ENCODE data around the gene LPP. TPM values are rescaled to one million over a fixed set of nuclear protein-coding genes. Genes with fewer than 3 reads are reported as not detected.

Gene LPP
- total and polyA plus RNA-seq, 2 of the 13 experiments (the other 11 are each of a cell fraction or from before 2014, with no cell fraction given) = 19.2 to 29.9 TPM

- TF ChIP-seq, protein P1, sequence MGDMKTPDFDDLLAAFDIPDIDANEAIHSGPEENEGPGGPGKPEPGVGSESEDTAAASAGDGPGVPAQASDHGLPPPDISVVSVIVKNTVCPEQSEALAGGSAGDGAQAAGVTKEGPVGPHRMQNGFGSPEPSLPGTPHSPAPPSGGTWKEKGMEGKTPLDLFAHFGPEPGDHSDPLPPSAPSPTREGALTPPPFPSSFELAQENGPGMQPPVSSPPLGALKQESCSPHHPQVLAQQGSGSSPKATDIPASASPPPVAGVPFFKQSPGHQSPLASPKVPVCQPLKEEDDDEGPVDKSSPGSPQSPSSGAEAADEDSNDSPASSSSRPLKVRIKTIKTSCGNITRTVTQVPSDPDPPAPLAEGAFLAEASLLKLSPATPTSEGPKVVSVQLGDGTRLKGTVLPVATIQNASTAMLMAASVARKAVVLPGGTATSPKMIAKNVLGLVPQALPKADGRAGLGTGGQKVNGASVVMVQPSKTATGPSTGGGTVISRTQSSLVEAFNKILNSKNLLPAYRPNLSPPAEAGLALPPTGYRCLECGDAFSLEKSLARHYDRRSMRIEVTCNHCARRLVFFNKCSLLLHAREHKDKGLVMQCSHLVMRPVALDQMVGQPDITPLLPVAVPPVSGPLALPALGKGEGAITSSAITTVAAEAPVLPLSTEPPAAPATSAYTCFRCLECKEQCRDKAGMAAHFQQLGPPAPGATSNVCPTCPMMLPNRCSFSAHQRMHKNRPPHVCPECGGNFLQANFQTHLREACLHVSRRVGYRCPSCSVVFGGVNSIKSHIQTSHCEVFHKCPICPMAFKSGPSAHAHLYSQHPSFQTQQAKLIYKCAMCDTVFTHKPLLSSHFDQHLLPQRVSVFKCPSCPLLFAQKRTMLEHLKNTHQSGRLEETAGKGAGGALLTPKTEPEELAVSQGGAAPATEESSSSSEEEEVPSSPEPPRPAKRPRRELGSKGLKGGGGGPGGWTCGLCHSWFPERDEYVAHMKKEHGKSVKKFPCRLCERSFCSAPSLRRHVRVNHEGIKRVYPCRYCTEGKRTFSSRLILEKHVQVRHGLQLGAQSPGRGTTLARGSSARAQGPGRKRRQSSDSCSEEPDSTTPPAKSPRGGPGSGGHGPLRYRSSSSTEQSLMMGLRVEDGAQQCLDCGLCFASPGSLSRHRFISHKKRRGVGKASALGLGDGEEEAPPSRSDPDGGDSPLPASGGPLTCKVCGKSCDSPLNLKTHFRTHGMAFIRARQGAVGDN (CRISPR knock-in tag; IDR thresholded peaks at IDR 0.05) = no peak
- TF ChIP-seq, protein P2, sequence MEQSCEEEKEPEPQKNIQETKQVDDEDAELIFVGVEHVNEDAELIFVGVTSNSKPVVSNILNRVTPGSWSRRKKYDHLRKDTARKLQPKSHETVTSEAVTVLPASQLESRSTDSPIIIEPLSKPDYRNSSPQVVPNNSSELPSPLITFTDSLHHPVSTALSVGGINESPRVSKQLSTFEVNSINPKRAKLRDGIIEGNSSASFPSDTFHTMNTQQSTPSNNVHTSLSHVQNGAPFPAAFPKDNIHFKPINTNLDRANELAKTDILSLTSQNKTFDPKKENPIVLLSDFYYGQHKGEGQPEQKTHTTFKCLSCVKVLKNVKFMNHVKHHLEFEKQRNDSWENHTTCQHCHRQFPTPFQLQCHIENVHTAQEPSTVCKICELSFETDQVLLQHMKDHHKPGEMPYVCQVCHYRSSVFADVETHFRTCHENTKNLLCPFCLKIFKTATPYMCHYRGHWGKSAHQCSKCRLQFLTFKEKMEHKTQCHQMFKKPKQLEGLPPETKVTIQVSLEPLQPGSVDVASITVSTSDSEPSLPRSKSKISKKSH (CRISPR knock-in tag; IDR thresholded peaks at IDR 0.05; ENCODE audit: borderline replicate concordance) = no peak
- TF ChIP-seq ZNF75D (CRISPR knock-in tag; IDR thresholded peaks at IDR 0.05; ENCODE audit: borderline replicate concordance) (no peak), ZNF713 (CRISPR knock-in tag; IDR thresholded peaks at IDR 0.05) (no peak), PRDM10 (CRISPR knock-in tag; IDR thresholded peaks at IDR 0.05; ENCODE audit: low read depth) (no peak), PHF20 (CRISPR knock-in tag; IDR thresholded peaks at IDR 0.05) (no peak), MTA1 (CRISPR knock-in tag; IDR thresholded peaks at IDR 0.05; ENCODE audit: borderline replicate concordance) (no peak), NRL (CRISPR knock-in tag; IDR thresholded peaks at IDR 0.05; ENCODE audit: borderline replicate concordance) (no peak), SRY (CRISPR knock-in tag; IDR thresholded peaks at IDR 0.05) (no peak)
- TF ChIP-seq, protein P3, sequence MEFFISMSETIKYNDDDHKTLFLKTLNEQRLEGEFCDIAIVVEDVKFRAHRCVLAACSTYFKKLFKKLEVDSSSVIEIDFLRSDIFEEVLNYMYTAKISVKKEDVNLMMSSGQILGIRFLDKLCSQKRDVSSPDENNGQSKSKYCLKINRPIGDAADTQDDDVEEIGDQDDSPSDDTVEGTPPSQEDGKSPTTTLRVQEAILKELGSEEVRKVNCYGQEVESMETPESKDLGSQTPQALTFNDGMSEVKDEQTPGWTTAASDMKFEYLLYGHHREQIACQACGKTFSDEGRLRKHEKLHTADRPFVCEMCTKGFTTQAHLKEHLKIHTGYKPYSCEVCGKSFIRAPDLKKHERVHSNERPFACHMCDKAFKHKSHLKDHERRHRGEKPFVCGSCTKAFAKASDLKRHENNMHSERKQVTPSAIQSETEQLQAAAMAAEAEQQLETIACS (CRISPR knock-in tag; IDR thresholded peaks at IDR 0.05) = no peak
- TF ChIP-seq, protein P4, sequence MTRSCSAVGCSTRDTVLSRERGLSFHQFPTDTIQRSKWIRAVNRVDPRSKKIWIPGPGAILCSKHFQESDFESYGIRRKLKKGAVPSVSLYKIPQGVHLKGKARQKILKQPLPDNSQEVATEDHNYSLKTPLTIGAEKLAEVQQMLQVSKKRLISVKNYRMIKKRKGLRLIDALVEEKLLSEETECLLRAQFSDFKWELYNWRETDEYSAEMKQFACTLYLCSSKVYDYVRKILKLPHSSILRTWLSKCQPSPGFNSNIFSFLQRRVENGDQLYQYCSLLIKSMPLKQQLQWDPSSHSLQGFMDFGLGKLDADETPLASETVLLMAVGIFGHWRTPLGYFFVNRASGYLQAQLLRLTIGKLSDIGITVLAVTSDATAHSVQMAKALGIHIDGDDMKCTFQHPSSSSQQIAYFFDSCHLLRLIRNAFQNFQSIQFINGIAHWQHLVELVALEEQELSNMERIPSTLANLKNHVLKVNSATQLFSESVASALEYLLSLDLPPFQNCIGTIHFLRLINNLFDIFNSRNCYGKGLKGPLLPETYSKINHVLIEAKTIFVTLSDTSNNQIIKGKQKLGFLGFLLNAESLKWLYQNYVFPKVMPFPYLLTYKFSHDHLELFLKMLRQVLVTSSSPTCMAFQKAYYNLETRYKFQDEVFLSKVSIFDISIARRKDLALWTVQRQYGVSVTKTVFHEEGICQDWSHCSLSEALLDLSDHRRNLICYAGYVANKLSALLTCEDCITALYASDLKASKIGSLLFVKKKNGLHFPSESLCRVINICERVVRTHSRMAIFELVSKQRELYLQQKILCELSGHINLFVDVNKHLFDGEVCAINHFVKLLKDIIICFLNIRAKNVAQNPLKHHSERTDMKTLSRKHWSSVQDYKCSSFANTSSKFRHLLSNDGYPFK (CRISPR knock-in tag; IDR thresholded peaks at IDR 0.05; ENCODE audit: borderline replicate concordance) = no peak
- TF ChIP-seq, protein P5, sequence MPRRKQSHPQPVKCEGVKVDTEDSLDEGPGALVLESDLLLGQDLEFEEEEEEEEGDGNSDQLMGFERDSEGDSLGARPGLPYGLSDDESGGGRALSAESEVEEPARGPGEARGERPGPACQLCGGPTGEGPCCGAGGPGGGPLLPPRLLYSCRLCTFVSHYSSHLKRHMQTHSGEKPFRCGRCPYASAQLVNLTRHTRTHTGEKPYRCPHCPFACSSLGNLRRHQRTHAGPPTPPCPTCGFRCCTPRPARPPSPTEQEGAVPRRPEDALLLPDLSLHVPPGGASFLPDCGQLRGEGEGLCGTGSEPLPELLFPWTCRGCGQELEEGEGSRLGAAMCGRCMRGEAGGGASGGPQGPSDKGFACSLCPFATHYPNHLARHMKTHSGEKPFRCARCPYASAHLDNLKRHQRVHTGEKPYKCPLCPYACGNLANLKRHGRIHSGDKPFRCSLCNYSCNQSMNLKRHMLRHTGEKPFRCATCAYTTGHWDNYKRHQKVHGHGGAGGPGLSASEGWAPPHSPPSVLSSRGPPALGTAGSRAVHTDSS (CRISPR knock-in tag; conservative IDR thresholded peaks at IDR 0.05) = no peak
These were observed 493.3 kb downstream of the LPP start (continued) for GRCh38 chr3:188647237-188647636.
